CD1c-positive myeloid dendritic cell (primary cell): Measurements from ENCODE around the gene WDR36.

Experiments used
- DNase-seq: peaks from one replicate; pipeline ENCODE4 v3.0.0-alpha.2; 2016; ENCODE audit errors: extremely low spot score

WDR36 gene

DNA sequence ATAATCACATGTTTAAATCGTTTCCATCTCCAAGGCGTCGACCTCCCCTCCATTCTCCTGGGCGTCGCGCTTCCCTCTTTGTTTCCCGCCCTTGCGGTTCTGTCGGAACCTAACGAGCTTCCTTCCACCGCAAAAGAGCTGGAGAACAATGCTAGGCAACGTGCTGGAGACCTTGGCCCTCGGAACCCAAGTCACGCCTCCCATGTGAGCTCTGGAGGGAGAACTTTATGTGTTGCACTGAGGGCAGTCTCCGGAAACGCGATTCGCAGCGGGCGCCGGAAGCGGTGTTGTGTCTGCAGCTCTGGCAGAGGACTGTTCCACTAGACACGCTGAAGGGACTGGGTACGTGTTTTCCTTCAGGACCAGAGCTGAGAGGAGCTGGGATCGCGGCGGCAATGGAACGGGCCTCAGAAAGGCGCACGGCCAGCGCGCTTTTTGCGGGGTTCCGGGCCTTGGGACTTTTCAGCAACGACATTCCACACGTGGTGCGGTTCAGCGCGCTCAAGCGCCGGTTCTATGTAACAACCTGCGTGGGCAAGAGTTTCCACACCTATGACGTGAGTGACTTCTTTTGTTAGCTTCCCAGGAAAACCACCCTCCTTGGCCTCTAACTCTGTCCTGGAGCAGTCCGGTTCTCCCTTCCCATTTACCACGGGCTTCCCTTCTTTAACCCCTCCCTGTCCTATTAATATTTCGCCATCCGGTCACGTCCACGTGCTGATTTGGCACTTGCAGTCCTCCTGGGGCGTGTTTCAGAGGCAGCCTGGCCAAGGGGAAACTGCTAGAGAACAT lies at the start of gene WDR36:
Gene WDR36, plus strand, starts transcription at position 287 of the 792 bp plus-strand sequence. Its CDS starts 109 bp downstream, at position 396.
- DNase-seq = peak; percentile 93

DNA sequence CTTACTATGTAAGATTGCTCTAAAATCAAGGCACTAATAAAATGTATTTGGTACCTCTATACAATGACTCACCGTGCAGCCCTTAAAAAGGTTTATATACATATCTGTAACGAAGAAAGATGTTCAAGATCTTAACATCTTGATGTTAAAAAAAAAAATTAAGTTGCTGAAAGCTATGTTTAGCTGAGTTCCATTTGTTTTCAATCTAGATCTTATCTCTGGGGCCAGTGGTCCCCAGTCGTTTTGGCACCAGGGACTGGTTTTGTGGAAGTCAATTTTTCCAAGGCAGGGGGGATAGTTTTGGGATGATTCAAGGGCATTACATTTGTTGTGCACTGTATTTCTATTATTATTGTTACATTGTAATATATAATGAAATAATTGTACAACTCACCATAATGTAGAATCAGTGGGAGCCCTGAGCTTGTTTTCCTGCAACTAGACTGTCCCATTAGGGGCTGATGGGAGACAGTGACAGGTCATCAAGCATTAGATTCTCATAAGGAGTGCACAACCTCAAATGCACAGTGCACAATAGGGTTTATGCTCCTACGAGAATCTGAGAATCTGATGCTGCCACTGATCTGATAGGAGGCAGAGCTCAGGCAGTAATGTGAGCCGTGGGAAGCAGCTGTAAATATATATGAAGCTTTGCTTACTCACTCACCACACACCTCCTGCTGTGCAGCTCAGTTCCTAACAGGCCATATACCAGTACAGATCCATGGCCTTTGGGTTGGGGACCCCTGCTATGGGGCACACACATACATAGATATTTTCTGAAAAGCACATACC lies 48.2 kb upstream of the WDR36 start:
- no peak for DNase-seq

DNA sequence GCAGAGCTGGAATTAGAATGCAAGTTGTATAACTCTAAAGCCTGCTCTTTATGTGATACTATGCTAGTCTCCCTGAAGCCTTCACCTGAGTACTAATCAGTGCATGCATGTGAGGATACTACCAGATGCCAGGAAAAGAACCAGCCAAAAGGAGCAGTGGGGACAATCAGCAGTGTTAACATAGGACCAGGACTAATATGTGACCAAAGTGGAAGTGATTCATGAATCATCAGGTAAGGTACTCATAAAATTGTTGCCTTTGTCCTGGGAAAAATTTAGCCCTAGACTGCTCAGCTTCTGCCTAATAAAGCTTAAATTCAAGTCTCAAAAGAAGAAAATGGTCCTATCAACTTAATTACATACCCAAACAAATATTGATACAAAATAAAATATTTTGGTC lies 34.1 kb upstream of the WDR36 start:
- DNase-seq = no peak

DNA sequence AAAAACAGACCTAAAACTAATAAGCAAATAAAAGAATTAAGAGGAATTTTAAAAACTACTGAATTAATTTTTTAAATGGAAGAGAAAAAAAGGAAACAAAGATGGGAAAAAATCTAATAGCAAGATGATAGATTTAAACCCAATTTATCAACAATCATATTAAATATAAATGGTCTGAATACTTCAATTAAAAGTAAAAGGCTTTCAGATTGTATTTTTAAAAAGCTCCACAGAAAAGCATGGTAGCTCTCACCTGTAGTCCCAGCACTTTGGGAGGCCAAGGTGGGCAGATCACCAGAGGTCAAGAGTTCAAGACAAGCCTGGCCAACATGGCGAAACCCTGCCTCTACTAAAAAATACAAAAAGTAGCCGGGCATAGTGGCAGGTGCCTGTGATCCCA lies 32.0 kb upstream of the WDR36 start:
- no peak for DNase-seq

DNA sequence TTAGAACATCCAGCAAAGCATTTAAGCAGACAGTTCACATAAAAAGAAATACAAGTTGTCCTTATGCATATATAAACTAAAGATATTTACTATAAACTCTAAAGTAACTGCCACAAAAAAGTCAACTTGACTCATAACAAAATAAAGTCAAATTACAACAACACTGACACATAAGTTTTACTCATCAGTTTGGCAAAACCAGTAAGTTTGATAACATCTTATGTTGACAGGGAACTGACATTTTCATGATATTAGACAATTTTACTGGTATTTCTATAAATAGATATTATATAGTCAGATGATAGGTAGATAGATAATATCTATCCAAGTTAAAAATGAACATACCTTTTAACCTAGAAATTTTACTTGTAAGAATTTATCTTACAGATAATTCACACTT lies 30.5 kb upstream of the WDR36 start:
- no peak for DNase-seq

DNA sequence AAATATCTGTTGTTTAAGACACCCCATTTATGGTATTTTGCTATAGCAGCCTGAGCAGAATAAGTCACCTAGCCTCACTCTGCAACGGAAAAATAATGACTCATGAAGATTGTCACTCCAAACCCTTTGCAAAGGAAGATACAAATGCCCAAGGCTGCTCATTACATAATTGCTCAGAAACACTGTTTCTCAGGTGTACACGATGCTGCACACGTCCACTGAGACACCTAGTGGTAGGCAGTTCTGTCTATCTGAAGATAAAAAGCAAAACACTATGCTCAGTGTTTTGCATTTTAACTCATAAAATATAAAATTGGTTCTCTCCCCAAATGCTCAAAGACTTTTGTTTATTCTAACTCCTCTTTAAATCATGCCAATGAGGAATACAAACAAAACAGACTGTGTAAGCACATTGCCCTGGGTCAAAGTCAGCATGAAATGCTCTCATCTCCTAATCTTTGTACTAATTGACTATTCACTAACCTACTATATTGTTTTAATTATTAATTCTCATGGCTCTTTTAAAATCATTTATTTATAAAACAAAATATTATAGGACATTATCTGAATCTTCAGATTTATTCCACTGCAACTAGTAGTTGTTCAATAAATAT lies 28.3 kb upstream of the WDR36 start:
- DNase-seq = no peak

DNA sequence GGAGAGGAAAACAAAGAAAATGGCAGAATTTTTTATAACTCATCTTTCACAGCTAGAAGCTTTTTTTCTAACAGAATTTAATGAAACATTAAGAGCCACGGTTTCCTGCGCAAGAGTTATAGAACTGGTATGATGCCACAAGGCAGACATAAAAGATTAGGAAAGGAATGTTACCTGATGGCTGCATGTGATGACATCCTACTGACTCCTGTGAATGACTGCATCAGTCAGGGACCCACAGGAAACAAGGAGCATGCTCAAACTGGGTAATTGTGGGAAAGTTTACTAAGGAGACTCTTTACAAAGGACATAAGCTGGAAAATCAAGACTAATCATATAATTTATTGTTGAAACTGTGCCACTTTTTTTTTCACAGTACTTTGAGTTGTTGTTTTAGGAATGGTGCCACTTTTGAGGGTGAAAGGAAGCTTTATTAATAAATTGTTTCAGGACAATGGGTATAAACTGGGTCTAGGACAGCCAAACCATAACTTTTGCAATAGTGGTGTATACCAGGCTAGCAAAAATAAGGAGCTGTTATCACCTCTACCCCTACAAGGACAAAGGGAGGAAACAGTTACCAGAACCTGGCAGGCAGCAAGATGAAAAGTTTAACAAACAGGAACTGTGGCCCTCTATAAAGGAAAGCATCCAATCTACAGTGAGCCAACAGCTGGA lies 25.7 kb upstream of the WDR36 start:
- DNase-seq = no peak

DNA sequence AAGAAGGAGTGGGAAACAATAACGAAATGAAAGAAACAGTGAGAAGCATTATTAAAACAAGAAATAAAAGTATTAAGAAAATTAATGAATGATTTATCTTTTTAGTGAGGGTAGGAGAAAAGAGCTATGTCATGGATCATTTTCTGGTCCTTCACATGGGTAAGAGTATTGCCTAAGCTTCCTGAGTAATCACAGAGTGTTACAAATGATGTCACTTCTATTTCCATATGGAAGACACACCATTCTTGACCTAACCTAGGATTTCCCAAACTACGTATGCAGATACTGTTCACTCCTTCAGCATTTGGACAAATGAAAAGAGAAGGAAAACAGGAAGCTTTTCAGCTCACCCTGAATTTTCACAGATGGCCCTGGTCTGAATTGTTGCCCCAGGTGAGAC lies 23.9 kb upstream of the WDR36 start:
- DNase-seq = no peak

DNA sequence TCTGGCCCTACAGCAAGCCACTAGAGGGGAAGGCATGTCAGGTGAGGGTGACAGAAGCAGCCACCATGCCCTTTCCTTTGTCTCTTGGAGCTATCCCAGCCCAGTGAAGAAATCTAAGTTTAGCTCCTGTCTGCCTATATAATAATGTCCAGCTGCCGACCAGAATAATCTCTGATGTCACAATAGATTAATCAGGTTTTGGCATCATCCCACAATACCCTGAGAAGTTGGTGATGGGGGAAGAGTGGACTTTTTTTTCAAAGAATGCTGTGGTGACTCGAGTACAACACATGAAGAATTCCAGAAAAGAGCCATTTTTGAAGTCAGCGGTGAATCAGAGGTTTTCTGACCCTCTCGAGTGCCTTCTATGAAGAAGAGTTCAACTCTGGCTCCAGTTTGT lies 22.3 kb upstream of the WDR36 start:
- DNase-seq = no peak

DNA sequence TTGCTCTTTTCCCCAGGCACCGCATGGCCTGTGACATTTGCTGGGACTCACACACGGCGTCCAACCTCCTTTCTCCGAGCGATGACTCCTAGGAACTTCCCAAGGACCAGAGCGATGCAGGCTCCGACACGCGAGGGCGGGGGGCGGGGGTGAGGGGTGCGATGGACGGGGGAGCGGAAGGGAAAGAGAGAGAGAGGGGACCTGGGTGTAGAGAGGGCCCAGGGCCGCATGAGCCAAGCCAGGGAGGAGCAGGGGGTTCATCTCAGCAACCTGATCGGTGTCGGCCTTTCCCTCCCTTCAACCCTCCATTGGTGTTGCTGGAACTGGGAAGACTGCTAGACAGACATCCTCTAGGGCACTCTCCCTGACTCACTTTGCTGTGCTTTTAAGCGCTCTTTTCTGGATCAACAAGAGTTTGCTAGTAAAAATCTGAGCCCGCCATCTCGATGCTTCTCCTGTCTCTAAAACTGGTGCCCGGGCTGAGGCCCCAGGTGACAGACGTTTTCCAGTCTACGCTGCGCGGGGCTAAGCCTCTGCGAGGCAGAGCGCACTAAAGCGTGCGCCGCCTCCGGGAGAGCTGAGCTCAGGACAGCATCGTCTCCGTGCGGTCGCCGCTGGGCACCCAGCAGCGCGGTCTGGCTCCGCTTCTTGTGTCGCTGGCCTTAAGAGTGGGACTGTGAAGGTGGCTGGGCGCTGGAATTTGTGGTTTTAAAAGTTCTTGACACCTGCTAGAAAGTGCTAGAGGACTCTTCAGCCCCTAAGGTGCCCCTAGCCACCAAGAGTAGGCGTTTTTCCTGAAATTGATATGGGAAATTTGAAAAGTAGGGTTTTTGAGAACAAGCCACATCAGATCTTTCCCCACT lies 21.6 kb upstream of the WDR36 start:
- DNase-seq = no peak

DNA sequence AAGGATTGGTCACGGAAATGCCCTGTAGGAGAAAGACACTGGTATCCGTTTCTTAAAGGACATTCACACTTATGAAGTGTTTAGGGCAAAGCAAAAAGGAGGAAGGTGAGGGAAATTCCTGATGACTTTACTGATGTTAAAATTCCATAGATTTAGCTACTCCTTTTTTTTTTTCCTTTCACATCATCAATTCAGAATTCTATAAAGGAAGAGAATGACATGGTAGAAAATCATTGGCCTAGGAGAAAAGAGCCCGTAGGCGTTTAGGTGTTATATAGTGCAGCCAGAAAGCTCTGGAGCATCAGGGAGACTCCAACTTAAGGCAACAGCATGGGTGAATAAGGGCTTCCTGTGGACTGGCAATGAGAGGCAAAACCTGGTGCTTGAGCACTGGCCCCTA lies 20.7 kb upstream of the WDR36 start, which contains the start of gene TSLP:
Gene TSLP, plus strand, starts transcription at position 301 of the 400 bp plus-strand sequence. CDS start 178 bp downstream, outside the sequence.
- no peak for DNase-seq

DNA sequence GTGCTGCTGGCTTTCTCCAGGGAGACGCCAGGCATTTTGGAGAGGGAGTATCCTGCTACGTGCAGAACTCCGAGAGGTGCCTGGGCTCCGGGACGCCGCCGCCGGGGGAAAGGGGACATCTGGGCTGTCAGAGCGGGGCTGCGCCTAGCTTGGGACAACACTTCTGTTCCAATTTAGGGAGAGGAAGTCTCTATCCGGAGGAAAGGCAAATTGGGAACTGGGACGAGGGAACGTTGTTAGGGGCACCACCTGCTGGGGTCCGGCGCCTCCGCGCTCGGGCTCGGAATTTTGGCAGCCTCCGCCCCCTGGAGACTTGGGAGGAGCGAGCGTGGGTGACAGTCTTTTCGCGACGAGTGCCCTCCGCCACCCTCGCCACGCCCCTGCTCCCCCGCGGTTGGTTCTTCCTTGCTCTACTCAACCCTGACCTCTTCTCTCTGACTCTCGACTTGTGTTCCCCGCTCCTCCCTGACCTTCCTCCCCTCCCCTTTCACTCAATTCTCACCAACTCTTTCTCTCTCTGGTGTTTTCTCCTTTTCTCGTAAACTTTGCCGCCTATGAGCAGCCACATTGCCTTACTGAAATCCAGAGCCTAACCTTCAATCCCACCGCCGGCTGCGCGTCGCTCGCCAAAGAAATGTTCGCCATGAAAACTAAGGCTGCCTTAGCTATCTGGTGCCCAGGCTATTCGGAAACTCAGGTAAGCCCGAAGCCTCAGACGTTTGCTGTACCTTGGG lies 19.0 kb upstream of the WDR36 start:
- DNase-seq = peak; percentile 54

DNA sequence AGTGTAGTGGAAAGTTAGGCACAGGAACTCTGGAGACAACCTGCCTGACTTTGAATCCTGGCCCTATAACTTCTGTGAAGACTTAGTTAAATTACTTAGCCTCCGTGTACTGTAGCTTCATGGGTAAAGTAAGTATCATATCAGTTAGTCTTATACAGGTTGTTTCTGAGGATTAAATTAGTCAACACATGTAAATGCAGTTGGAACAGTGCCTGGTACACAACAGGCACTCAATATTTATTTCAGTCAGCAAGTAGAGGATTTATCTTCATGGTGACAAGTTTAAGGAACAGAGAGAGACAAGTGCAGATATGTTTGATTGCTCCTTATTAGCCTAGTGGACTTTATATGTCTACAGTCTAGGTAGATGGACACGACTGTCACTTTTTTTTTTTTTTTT lies 17.9 kb upstream of the WDR36 start:
- DNase-seq = no peak

DNA sequence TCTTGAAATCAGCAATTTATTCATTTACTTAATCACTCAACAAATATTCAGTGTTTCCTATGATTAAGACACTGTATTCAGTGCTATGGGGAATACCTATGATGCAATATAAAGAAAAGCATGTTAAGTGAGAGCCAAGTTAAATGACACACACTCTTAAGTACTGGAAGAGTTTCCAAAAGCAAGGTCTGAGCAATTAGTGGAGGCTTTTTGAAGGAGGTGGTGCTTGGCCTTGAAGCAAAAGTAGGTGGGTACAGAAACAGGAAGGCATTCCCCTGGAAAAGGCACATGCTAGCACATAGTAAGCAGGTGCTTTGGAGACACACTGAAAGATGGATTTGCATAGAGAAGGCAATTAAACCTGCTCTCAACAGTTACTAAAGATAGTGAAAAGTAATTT lies 16.6 kb upstream of the WDR36 start:
- DNase-seq = no peak

DNA sequence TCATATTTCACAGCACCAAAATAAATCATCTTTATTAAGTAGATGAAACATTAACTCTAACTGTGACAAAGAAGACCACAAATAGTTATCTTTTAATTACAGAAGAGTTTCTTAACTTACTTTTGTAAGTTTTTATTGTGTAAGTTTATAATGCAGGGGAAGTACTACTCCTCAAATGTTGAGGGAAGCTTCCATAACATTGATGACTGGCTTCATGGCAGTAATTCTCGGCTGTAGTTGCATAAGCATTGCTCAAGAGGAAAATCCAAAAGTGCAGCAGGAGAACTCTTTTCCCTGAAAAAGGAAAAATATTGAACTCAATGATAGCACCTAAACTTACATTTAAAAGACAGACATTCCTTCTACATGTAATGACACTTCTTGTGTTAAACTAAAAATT lies 16.1 kb upstream of the WDR36 start:
- DNase-seq = peak; percentile 10

DNA sequence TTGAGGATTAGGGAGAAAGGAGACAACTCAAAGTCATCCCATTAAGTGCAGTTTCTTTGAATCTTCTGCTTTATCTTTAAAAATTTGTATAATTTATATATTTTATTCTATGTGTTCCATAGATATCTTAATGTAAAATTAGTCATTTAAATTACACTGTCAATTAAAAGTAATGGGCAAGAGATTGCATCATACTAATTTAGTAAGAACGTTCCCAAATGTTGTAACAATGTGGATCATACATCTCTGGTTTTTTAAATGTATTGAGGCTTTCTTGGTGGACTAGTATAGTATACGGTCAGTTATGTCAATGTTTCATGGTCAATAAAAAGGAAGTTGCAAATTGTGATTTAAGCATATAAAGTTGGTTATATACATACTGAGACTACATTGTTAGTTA lies 14.5 kb upstream of the WDR36 start:
- no peak for DNase-seq

DNA sequence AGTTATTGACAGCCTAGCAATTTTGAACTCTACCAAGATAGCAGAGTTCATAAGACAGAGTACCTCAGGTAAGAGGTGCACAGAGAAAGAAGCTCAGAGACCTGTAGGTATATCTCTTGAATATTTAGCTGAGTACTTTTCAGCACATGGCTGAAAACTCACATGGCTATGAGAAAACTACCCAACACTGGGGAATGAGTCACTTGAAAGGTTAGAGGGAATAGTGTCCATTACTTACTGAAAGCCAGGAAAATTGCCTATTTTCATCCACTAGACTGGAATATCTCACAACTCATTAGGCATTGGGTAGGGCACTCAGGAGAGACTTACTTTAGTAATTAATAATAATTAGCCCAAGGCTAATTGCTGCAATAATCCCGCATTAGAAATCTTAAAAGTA lies 12.3 kb upstream of the WDR36 start:
- DNase-seq = no peak

DNA sequence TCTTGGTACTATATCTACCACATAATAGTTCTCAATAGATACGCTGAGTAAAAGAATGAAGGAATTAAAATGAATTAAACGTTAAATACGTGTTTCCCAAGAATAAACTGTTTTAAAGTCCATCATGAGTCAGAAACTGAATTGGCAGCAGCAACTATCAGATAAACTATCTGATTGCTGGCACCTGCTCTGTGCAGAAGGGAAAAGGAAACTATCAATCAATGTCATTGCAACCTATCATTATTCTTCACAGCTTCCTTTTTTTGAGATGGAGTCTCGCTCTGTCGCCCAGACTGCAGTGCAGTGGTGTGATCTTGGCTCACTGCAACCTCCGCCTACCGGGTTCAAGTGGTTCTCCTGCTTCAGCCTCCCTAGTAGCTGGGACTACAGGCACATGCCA lies 8.8 kb upstream of the WDR36 start:
- no peak for DNase-seq

DNA sequence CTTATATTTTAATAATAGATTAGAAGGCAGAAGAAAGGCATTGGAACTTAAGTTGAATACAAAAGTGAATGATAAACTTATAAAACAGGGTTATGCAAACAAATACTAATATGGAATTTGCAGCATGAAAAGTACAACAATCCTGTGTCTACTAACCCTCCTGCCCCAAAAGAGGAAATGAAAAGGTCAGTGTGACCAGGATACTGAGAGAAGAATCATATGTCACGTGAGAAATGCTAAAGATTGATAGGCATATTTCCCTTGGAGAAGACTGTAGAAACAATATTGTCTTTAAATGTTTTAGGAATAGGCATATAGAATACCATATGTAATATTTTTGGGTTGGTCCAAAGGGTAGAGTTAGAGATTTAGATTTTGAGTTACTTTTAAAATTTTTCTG lies 3.8 kb downstream of the WDR36 start:
- peak; percentile 53 for DNase-seq

DNA sequence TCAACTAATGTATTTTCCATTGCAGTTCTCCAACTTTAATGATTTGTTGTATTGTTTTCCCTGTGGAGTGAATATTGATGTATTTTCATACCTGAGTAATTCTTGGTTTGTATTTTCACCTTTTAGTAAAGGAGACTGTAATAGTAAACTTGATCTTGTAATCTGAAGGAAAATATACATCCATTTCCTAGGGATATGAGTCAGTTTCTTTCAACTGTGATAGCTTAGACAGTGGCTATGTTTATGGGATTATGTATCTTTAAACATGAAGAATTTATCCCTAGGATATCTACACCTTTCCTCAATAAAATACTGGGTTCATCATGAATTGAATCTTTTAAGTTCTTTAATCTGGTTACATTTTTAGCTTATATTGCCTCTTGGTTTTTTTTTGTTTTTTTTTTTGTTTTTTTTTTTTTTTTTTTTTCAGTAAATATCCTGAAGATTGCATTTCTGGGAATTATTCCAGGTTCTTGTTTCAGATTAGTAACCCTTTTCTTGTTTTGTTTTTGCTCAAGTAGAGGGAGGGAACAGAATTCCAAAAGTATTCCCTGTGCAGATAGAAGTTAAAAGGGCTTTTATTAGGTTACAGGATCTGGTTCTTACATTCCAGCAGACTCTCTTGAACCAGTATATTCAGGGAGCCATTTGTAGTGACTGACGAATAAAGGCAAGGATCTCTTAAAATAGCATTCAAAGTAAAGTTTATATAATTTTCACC lies 7.1 kb downstream of the WDR36 start:
- DNase-seq = no peak
